ENCODE measurements around the gene ZMIZ2.
"Not testable (repeated sequence)": the region's sequence is repeated elsewhere in the genome, so short reads cannot be mapped to it uniquely, and the experiment has no call there.

The ZMIZ2 gene

GRCh38 chr7:44776211-44776610 is 27.6 kb downstream of the ZMIZ2 start:
- Histone ChIP-seq H3K4me1 (ENCODE audit: control insufficient read depth, insufficient read depth, low read length, poor library complexity, severe bottlenecking) (no peaks in the 10 kb centered on the region), H3K36me3 (ENCODE audit: control insufficient read depth, insufficient read depth, low read length) (no peaks in the 10 kb centered on the region), H3K27ac (ENCODE audit: low read depth, low read length, severe bottlenecking) (no peak overlapping the region), H3K4me3 (ENCODE audit: extremely low read depth, insufficient read depth, low read length, poor library complexity, severe bottlenecking) (no peak overlapping the region), H3K9me3 (ENCODE audit: control insufficient read depth, low read length) (no peaks in the 10 kb centered on the region)
- 94 to 97% methylated on average over 2 to 3 of the region's 3 CpGs for WGBS, 2 experiments (ENCODE audit: insufficient coverage in 2 of 2)

- Histone ChIP-seq H3K9me3 (ENCODE audit: control insufficient read depth, low read length) (no peaks in the 10 kb centered on the region), H3K27ac (ENCODE audit: low read depth, low read length, severe bottlenecking) (no peak overlapping the region), H3K4me1 (ENCODE audit: control insufficient read depth, insufficient read depth, low read length, poor library complexity, severe bottlenecking) (no peaks in the 10 kb centered on the region), H3K36me3 (ENCODE audit: control insufficient read depth, insufficient read depth, low read length) (no peaks in the 10 kb centered on the region), H3K4me3 (ENCODE audit: extremely low read depth, insufficient read depth, low read length, poor library complexity, severe bottlenecking) (no peak overlapping the region)
- 88 to 100% methylated on average over 1 of the region's 1 CpG for WGBS, 2 experiments (ENCODE audit: insufficient coverage in 2 of 2)
Measured at GRCh38 chr7:44782460-44782859, 33.8 kb downstream of the ZMIZ2 start.

GRCh38 chr7:44783407-44783806 is 34.8 kb downstream of the ZMIZ2 start:
- Histone ChIP-seq H3K4me3 (ENCODE audit: extremely low read depth, insufficient read depth, low read length, poor library complexity, severe bottlenecking) (no peak overlapping the region), H3K36me3 (ENCODE audit: control insufficient read depth, insufficient read depth, low read length) (no peaks in the 10 kb centered on the region), H3K27ac (ENCODE audit: low read depth, low read length, severe bottlenecking) (no peak overlapping the region), H3K4me1 (ENCODE audit: control insufficient read depth, insufficient read depth, low read length, poor library complexity, severe bottlenecking) (no peaks in the 10 kb centered on the region), H3K9me3 (ENCODE audit: control insufficient read depth, low read length) (no peaks in the 10 kb centered on the region)

- Histone ChIP-seq H3K36me3 (ENCODE audit: control insufficient read depth, insufficient read depth, low read length) (no peaks in the 10 kb centered on the region), H3K4me3 (ENCODE audit: extremely low read depth, insufficient read depth, low read length, poor library complexity, severe bottlenecking) (no peak overlapping the region), H3K9me3 (ENCODE audit: control insufficient read depth, low read length) (no peaks in the 10 kb centered on the region), H3K4me1 (ENCODE audit: control insufficient read depth, insufficient read depth, low read length, poor library complexity, severe bottlenecking) (no peaks in the 10 kb centered on the region), H3K27ac (ENCODE audit: low read depth, low read length, severe bottlenecking) (no peak overlapping the region)
- 57 to 79% methylated on average over 1 of the region's 1 CpG for WGBS, 2 experiments (ENCODE audit: insufficient coverage in 2 of 2)
Measured at GRCh38 chr7:44784364-44784763, 35.7 kb downstream of the ZMIZ2 start.

- H3K9me3 ChIP-seq (ENCODE audit: control insufficient read depth, low read length); H3K27ac ChIP-seq (ENCODE audit: low read depth, low read length, severe bottlenecking); H3K4me1 ChIP-seq (ENCODE audit: control insufficient read depth, insufficient read depth, low read length, poor library complexity, severe bottlenecking); H3K36me3 ChIP-seq (ENCODE audit: control insufficient read depth, insufficient read depth, low read length); H3K4me3 ChIP-seq (ENCODE audit: extremely low read depth, insufficient read depth, low read length, poor library complexity, severe bottlenecking): not testable (repeated sequence)
- 84 to 94% methylated on average over 3 of the region's 3 CpGs for WGBS, 2 experiments (ENCODE audit: insufficient coverage in 2 of 2)
Measured at GRCh38 chr7:44785218-44785617, 36.6 kb downstream of the ZMIZ2 start.

GRCh38 chr7:44787041-44787440 is 38.4 kb downstream of the ZMIZ2 start:
- WGBS, 2 experiments (ENCODE audit: insufficient coverage in 2 of 2), result 55 to 67% methylated on average over 4 of the region's 4 CpGs
- no peaks in the 10 kb centered on the region for H3K36me3 ChIP-seq (ENCODE audit: control insufficient read depth, insufficient read depth, low read length)
- peaks cover 2% of the 10 kb centered on the region for H3K4me1 ChIP-seq (ENCODE audit: control insufficient read depth, insufficient read depth, low read length, poor library complexity, severe bottlenecking)
- H3K27ac ChIP-seq (ENCODE audit: low read depth, low read length, severe bottlenecking), result no peak overlapping the region
- no peak overlapping the region for H3K4me3 ChIP-seq (ENCODE audit: extremely low read depth, insufficient read depth, low read length, poor library complexity, severe bottlenecking)
- no peaks in the 10 kb centered on the region for H3K9me3 ChIP-seq (ENCODE audit: control insufficient read depth, low read length)

- 85 to 89% methylated on average over 3 of the region's 3 CpGs for WGBS, 2 experiments (ENCODE audit: insufficient coverage in 2 of 2)
- no peaks in the 10 kb centered on the region for H3K36me3 ChIP-seq (ENCODE audit: control insufficient read depth, insufficient read depth, low read length)
- no peak overlapping the region for H3K27ac ChIP-seq (ENCODE audit: low read depth, low read length, severe bottlenecking)
- H3K4me1 ChIP-seq (ENCODE audit: control insufficient read depth, insufficient read depth, low read length, poor library complexity, severe bottlenecking), result peaks cover 3% of the 10 kb centered on the region
- H3K4me3 ChIP-seq (ENCODE audit: extremely low read depth, insufficient read depth, low read length, poor library complexity, severe bottlenecking), result no peak overlapping the region
- H3K9me3 ChIP-seq (ENCODE audit: control insufficient read depth, low read length), result no peaks in the 10 kb centered on the region
Measured at GRCh38 chr7:44787762-44788161, 39.1 kb downstream of the ZMIZ2 start.

GRCh38 chr7:44789990-44790389 is 41.3 kb downstream of the ZMIZ2 start:
- no peaks in the 10 kb centered on the region for H3K36me3 ChIP-seq (ENCODE audit: control insufficient read depth, insufficient read depth, low read length)
- no peak overlapping the region for H3K27ac ChIP-seq (ENCODE audit: low read depth, low read length, severe bottlenecking)
- WGBS, 2 experiments (ENCODE audit: insufficient coverage in 2 of 2), result 100% methylated on average over 1 to 2 of the region's 5 CpGs
- no peak overlapping the region for H3K4me3 ChIP-seq (ENCODE audit: extremely low read depth, insufficient read depth, low read length, poor library complexity, severe bottlenecking)
- peaks cover 3% of the 10 kb centered on the region for H3K4me1 ChIP-seq (ENCODE audit: control insufficient read depth, insufficient read depth, low read length, poor library complexity, severe bottlenecking)
- no peaks in the 10 kb centered on the region for H3K9me3 ChIP-seq (ENCODE audit: control insufficient read depth, low read length)

- no peak overlapping the region for H3K27ac ChIP-seq (ENCODE audit: low read depth, low read length, severe bottlenecking)
- peaks cover 3% of the 10 kb centered on the region for H3K4me1 ChIP-seq (ENCODE audit: control insufficient read depth, insufficient read depth, low read length, poor library complexity, severe bottlenecking)
- no peaks in the 10 kb centered on the region for H3K9me3 ChIP-seq (ENCODE audit: control insufficient read depth, low read length)
- no peak overlapping the region for H3K4me3 ChIP-seq (ENCODE audit: extremely low read depth, insufficient read depth, low read length, poor library complexity, severe bottlenecking)
- H3K36me3 ChIP-seq (ENCODE audit: control insufficient read depth, insufficient read depth, low read length), result no peaks in the 10 kb centered on the region
- WGBS, 2 experiments (ENCODE audit: insufficient coverage in 2 of 2), result 93 to 98% methylated on average over 6 to 8 of the region's 8 CpGs
Measured at GRCh38 chr7:44791278-44792219, 42.9 kb downstream of the ZMIZ2 start.

GRCh38 chr7:44793919-44794318 is 45.3 kb downstream of the ZMIZ2 start:
- H3K4me3 ChIP-seq (ENCODE audit: extremely low read depth, insufficient read depth, low read length, poor library complexity, severe bottlenecking), result no peak overlapping the region
- peaks cover 3% of the 10 kb centered on the region for H3K4me1 ChIP-seq (ENCODE audit: control insufficient read depth, insufficient read depth, low read length, poor library complexity, severe bottlenecking)
- H3K9me3 ChIP-seq (ENCODE audit: control insufficient read depth, low read length), result no peaks in the 10 kb centered on the region
- no peak overlapping the region for H3K27ac ChIP-seq (ENCODE audit: low read depth, low read length, severe bottlenecking)
- H3K36me3 ChIP-seq (ENCODE audit: control insufficient read depth, insufficient read depth, low read length), result peaks cover 15% of the 10 kb centered on the region
- 90 to 92% methylated on average over 2 to 4 of the region's 5 CpGs for WGBS, 2 experiments (ENCODE audit: insufficient coverage in 2 of 2)

GRCh38 chr7:44794331-44794730 is 45.7 kb downstream of the ZMIZ2 start:
- H3K36me3 ChIP-seq (ENCODE audit: control insufficient read depth, insufficient read depth, low read length), result peaks cover 19% of the 10 kb centered on the region
- H3K27ac ChIP-seq (ENCODE audit: low read depth, low read length, severe bottlenecking), result no peak overlapping the region
- no peak overlapping the region for H3K4me3 ChIP-seq (ENCODE audit: extremely low read depth, insufficient read depth, low read length, poor library complexity, severe bottlenecking)
- H3K4me1 ChIP-seq (ENCODE audit: control insufficient read depth, insufficient read depth, low read length, poor library complexity, severe bottlenecking), result peaks cover 4% of the 10 kb centered on the region
- 90% methylated on average over 1 to 2 of the region's 3 CpGs for WGBS, 2 experiments (ENCODE audit: insufficient coverage in 2 of 2)
- H3K9me3 ChIP-seq (ENCODE audit: control insufficient read depth, low read length), result no peaks in the 10 kb centered on the region
